ENCODE measurements around the gene LPP.

Gene LPP

DNA sequence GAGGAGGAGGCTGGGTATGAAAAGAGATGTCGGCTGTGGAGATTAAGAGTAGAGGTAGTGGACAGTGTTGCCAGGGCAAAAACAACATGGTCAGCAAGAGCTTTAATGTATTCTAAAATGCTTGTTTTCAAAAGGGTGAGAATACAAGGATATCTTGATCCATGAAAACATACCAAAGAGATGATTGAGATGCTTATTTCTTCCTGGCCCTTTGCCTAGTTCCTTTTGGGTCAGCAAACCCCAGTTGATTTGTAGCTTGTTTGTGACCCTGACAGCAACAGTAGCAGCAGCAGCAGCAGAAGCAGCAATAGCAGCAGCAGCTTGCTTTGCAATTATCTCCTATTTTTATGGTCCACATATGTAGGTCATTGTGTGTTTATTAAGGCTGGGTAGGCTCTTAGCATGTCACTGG lies 337.3 kb downstream of the LPP start:
- no peak for TF ChIP-seq POLR2A (IDR thresholded peaks at IDR 0.05; ENCODE audit: low read length)
- TF ChIP-seq GATA1 (IDR thresholded peaks at IDR 0.05; ENCODE audit: low read depth, low read length): no peak
- DNase-seq: peak in 1 of 2 experiments; percentile 7

DNA sequence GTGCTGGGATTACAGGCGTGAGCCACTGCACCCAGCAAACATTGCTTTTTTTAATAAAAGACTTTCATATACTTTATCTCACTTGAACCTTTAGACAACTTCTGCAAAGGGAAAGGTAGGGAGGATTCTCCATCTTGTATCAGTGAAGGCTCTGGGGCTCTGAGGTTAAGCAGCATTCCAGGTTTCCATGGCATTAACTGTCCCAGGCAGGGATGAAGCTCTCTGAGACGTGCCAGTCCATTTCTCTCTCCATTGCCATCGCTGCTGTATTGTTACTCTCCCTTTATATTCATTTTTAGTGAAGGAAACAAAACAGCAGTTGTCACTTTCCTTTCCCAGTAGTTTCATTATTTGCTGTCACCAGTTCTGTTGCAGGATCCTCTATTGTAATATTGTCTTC lies 342.4 kb downstream of the LPP start:
- DNase-seq: no peak
- no peak for TF ChIP-seq GATA1 (IDR thresholded peaks at IDR 0.05; ENCODE audit: low read depth, low read length)

DNA sequence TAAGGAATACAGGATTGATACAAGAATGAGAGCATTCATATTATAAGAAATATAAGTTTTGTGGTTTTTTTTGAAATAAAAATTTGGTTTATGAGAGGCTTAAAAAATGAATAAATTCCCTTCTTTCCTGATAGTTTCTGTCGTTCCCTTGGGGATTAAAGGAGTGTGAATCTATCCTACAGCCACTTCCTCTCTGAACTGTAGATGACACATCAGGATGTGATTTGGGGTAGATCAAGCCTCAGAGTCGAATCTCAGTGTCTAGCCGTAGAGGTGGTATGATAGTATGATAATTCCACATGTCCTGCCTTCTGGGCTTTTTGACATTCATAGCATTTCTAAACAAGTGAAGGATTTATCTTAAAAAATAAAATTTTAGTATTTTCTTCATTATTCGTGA lies 343.1 kb downstream of the LPP start:
- TF ChIP-seq POLR2A (IDR thresholded peaks at IDR 0.05; ENCODE audit: low read length) (no peak), GATA1 (IDR thresholded peaks at IDR 0.05; ENCODE audit: low read depth, low read length) (no peak)
- DNase-seq: no peak

DNA sequence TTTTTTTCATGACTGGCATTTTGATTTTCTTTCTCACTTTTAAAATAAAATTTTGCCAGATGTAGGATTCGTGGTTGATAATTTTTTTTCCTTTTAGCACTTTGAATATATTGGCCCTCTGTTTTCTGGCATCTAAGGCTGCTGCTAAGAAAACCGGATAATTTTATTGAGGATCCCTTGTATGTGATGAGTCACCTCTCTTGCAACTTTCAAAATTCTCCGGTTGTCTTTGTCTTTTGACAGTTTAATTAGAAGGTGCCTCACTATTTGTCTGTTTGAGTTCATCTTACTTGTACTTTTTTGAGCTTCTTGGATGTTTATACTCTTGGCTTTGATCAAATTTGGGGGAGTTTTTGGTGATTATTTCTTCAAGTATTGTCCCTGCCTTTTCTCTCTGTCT lies 349.7 kb downstream of the LPP start:
- DNase-seq: no peak
- TF ChIP-seq POLR2A (IDR thresholded peaks at IDR 0.05; ENCODE audit: low read length) (no peak), GATA1 (IDR thresholded peaks at IDR 0.05; ENCODE audit: low read depth, low read length) (no peak)

DNA sequence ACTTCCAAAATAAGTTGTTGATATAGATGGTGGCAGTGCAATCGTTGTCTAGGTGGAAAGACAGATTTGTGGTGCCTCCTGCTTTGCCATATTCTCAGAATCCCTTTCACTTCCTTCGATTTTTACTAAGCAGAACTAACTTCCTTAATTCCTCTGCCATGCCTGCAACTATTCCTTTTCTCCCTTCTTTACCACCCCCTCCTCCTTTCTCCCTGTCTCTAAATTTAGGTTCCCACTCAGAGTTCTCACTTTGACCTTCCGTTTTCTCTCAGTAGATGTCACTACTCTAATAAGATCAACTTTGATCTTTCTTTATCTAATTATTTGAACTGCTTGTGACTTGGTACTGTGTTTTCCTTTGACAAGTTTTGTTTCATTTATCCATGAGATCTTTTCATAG lies 351.2 kb downstream of the LPP start:
- DNase-seq: no peak
- TF ChIP-seq GATA1 (IDR thresholded peaks at IDR 0.05; ENCODE audit: low read depth, low read length) (no peak), POLR2A (IDR thresholded peaks at IDR 0.05; ENCODE audit: low read length) (no peak)

DNA sequence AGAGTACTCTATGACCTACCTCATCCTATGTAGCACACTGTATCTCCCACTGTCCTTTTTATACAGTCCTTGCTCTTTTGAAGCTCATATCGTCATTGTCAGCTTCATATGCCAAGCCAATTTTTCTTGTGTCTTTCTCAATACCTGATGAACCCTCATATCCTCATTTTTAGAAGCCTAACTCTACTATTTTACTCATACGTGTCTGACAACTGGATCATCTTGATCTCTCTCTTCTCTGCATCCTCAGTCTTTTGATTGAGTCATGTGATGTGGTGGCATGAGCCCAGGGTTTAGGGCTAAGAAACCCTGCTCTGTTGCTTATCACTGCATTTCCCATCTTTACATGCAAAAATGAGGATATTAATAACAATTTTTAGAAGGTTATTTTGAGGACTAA lies 352.0 kb downstream of the LPP start:
- no peak for DNase-seq
- no peak for TF ChIP-seq GATA1 (IDR thresholded peaks at IDR 0.05; ENCODE audit: low read depth, low read length)
- no peak for TF ChIP-seq POLR2A (IDR thresholded peaks at IDR 0.05; ENCODE audit: low read length)

DNA sequence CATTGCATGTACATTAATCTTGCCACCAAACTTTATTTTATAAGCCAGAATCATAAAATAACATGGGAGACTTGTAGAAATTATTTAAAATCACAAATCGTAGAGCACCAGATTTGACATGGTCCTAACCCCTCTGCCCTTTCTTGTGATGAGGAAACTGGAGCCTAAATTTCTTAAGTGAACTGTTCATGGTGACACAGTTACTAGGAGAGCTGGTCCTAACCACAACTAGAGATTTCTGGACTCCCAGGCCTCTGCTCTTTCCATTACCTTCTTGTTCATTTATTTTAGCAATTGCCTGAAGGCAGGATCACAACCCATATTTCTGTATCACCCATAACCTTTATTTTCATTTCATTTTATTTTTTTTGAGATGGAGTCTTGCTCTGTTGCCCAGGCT lies 352.5 kb downstream of the LPP start:
- no peak for DNase-seq
- TF ChIP-seq GATA1 (IDR thresholded peaks at IDR 0.05; ENCODE audit: low read depth, low read length) (no peak), POLR2A (IDR thresholded peaks at IDR 0.05; ENCODE audit: low read length) (no peak)

DNA sequence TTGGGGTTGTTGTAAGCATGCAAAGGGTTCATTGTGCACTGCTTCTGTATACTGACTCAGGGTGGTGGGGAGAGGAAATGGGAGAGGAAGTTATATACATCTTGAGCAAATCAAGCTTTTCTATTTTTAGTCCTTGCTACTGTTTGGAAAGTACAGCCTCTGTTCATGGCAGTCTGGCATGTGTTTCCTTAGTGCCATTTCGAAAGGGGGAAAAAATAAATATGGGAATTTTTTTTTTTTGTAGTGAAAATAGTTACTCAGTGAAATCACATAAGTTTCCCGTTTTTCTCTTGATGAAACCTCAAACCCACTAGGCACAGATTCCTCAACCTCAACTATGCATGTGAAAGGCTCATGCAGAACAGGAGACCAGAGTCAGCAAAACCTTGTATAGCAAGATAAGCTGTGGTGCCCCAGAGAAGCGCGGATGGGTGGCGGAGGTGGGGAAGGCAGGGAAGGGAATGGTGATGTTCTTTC lies 353.3 kb downstream of the LPP start:
- TF ChIP-seq GATA1 (IDR thresholded peaks at IDR 0.05; ENCODE audit: low read depth, low read length): no peak
- no peak for TF ChIP-seq POLR2A (IDR thresholded peaks at IDR 0.05; ENCODE audit: low read length)
- no peak for DNase-seq

DNA sequence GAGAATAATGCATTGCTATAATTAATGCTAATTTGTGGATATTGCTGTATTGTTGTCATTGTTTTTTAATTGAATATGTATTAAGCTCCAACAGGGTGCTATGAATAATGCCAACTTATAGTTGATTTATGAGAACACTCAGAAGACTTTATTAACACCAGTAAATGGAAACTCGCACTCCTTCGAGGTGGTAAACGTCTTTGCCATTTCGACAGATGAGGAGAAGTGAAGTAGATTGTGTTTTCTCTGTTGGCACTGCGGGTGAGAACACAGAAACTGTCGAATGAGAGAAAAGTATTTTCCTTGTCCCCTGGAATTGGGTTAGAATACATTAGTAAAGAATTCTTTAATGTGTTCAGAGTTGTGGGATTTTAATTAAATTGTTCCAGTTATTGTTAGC lies 354.5 kb downstream of the LPP start:
- no peak for TF ChIP-seq POLR2A (IDR thresholded peaks at IDR 0.05; ENCODE audit: low read length)
- no peak for TF ChIP-seq GATA1 (IDR thresholded peaks at IDR 0.05; ENCODE audit: low read depth, low read length)
- DNase-seq: no peak

DNA sequence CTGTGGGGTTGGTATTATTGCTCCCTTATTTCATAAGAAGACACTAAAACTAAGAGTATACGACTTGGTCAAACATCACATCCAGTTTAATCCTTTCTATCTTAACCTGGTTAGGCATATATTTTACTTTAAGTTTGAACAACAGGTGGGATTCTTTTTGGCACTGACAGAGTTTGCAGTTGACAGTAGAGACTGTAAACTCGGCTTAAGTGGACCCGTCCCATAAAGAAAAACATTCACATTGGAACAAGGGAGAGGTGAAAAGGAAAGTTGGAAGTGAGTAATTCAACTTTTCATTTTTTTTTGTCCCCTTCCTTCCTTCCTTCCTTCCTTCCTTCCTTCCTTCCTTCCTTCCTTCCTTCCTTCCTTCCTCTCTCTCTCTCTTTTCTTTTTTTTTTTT lies 355.4 kb downstream of the LPP start:
- no peak for TF ChIP-seq GATA1 (IDR thresholded peaks at IDR 0.05; ENCODE audit: low read depth, low read length)
- no peak for TF ChIP-seq POLR2A (IDR thresholded peaks at IDR 0.05; ENCODE audit: low read length)
- no peak for DNase-seq

DNA sequence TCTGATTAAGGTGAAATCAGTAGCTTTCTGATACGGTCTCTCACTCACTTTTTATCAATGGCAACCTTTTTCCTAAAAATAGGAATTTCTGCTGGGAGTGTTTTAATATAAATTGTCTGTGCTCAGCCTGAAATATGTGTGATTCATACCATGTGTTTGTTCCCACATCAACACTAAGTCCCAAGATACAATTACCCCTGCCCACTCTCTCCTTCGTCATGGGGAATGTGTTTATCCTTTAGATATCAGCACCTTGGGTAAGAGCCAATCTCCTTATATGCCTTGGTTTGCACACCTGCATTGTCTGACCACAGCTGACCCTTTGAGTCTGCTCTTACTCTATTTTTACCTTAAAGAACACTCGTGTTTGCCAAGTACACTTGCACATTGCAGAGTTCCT lies 356.4 kb downstream of the LPP start:
- no peak for TF ChIP-seq GATA1 (IDR thresholded peaks at IDR 0.05; ENCODE audit: low read depth, low read length)
- no peak for TF ChIP-seq POLR2A (IDR thresholded peaks at IDR 0.05; ENCODE audit: low read length)
- DNase-seq: no peak

DNA sequence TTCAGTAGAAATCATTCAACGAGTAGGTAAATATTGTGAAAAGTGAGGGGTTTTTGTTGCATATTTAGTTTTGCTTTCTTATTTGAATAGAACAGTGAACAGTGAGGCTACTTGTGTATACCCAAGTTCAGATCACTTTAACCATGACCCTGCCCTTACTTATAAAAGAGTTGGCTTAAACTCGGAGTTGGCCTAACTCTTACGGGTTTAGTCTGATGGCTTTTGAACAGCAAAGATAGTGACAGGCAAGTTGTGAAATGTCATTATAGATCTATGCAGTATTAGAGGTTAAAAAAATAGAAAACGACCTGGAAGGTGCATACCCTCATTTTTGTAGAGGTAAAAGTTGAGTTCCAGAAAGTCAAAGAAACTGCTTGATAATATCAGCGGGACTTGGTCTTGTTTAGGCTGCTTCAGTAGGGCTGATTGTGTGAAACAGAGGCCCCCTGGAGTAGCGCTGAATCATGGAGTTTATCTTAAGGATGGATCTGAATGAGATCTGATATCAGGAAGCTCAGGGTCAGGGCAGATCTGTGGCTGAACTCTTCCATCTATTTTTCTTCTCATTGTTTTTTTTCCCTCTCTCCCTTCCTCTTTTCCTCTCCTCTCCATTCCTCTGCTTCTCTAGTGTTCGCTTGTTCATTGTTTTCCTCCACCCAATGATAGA lies 359.8 kb downstream of the LPP start:
- peak in 1 of 2 experiments; percentile 2 for DNase-seq
- TF ChIP-seq GATA1 (IDR thresholded peaks at IDR 0.05; ENCODE audit: low read depth, low read length) (no peak), POLR2A (IDR thresholded peaks at IDR 0.05; ENCODE audit: low read length) (no peak)

DNA sequence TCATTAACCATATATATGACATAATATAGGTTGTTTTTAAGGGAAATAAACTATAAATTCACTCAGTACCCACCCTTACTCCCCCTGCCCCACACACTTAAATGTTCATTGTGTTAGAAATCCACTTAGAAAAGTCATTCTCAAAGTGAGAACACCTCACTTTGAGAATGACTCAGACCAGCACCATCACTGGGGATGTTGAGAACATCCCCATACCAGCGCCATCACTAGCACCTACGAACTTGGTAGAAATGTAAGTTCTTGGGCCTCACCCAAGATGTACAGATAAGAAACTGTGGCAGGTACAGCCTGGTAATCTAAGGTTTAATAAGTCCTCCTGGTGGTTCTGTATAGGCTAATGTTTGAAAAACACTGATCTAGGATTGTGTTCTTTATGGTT lies 362.6 kb downstream of the LPP start:
- TF ChIP-seq GATA1 (IDR thresholded peaks at IDR 0.05; ENCODE audit: low read depth, low read length) (no peak), POLR2A (IDR thresholded peaks at IDR 0.05; ENCODE audit: low read length) (no peak)
- no peak for DNase-seq

DNA sequence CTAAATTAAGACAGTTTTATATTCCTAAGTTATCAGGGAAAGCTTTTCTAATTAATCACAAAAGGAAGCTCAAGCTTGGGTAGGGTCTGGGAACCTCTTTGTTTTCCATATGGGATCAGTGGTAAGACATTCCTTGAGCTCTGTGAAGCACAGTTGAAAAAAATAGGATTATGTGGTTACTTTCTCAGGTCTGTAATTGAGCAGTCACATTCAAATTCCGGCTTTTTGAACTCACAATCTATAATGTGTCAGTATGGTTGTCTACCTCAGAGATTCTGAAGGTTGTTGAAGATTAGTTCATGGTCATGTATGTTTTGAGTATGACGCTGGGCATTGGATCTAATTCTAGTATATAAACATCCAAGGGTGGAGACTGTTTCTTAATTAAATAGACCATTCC lies 364.5 kb downstream of the LPP start:
- DNase-seq: no peak
- no peak for TF ChIP-seq GATA1 (IDR thresholded peaks at IDR 0.05; ENCODE audit: low read depth, low read length)
- TF ChIP-seq POLR2A (IDR thresholded peaks at IDR 0.05; ENCODE audit: low read length): no peak

DNA sequence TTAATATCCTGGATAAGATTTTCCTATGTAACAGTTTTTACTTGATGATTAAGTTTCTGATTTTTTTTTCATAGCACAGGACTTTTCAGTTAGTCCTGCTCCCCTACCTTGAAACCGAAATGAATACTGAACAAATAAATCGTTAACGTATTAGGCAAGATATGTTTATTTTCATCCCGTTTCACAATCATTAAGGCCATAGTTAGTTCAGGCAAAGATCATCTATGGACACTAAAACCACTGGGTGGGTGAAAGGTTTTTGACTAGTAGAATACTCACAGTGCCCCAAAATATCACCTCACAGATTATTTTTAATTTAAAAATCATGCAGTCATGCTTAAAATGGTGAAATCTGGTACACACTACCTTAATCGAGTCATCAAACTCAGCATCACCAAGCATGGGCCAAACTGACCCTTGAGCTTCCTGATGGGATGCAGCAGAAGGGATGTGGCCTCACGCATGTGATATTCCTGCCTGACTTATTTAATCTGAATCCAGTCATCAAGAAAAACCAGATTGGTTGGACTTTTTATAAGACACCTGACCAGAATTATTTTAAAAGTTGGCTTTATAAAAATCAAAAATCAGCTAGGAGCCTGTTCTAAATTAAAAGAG lies 365.0 kb downstream of the LPP start:
- no peak for DNase-seq
- TF ChIP-seq GATA1 (IDR thresholded peaks at IDR 0.05; ENCODE audit: low read depth, low read length): no peak
- no peak for TF ChIP-seq POLR2A (IDR thresholded peaks at IDR 0.05; ENCODE audit: low read length)
